KOPT-K1 (cell line): Measurements from ENCODE around the gene ARHGAP8.
A peak's percentile ranks its signal among the peaks of the same experiment; 100 is the strongest.

Source experiments
- H3K27ac ChIP-seq: fragments of 200-600 bp; sonication (generic); 2 replicates; pipeline ENCODE4 v1.5.1; 2016; ENCODE audit warnings: antibody characterized with exemption, mild to moderate bottlenecking, low read depth, low read length; ENCODE audit not compliant: poor library complexity, severe bottlenecking
- H3K36me3 ChIP-seq: fragments of 200-600 bp; sonication (generic); 2 replicates; pipeline ENCODE4 v1.5.1; 2017; ENCODE audit warnings: antibody characterized with exemption, mild to moderate bottlenecking, low read length, moderate library complexity; ENCODE audit not compliant: insufficient read depth
- H3K9me3 ChIP-seq: fragments of 200-600 bp; sonication (generic); 2 replicates; pipeline ENCODE4 v1.5.1; 2017; ENCODE audit warnings: antibody characterized with exemption, low read length, mild to moderate bottlenecking; ENCODE audit not compliant: insufficient read depth, poor library complexity, severe bottlenecking

ARHGAP8 gene

GRCh38 chr22:44752285-44753188, at the start of gene ARHGAP8:
ARHGAP8 (plus strand) TSS chr22:44752575; CDS start chr22:44786528, 33,953 bp downstream.
- Histone ChIP-seq H3K27ac (no peak within 1 kb of the TSS), H3K36me3 (no peaks in the 10 kb centered on the region), H3K9me3 (no peaks in the 10 kb centered on the region)

GRCh38 chr22:44703255-44703870, 49.0 kb upstream of the ARHGAP8 start:
- Histone ChIP-seq H3K27ac (peak overlapping the region; percentile 47), H3K36me3 (no peaks in the 10 kb centered on the region; the same call in 1 of the 2 replicates), H3K9me3 (no peaks in the 10 kb centered on the region)

- H3K27ac ChIP-seq, result no peak overlapping the region
- no peaks in the 10 kb centered on the region for H3K9me3 ChIP-seq
- no peaks in the 10 kb centered on the region; the same call in 1 of the 2 replicates for H3K36me3 ChIP-seq
Observed at GRCh38 chr22:44704159-44705021, 48.0 kb upstream of the ARHGAP8 start.

- Histone ChIP-seq H3K36me3 (no peaks in the 10 kb centered on the region; the same call in 1 of the 2 replicates), H3K9me3 (no peaks in the 10 kb centered on the region), H3K27ac (no peak overlapping the region)
Observed at GRCh38 chr22:44705022-44705297, 47.4 kb upstream of the ARHGAP8 start.

- Histone ChIP-seq H3K36me3 (no peaks in the 10 kb centered on the region; the same call in 1 of the 2 replicates), H3K9me3 (no peaks in the 10 kb centered on the region), H3K27ac (no peak overlapping the region)
Observed at GRCh38 chr22:44706488-44706887, 45.9 kb upstream of the ARHGAP8 start.

- no peak overlapping the region for H3K27ac ChIP-seq
- no peaks in the 10 kb centered on the region; the same call in 1 of the 2 replicates for H3K36me3 ChIP-seq
- no peaks in the 10 kb centered on the region for H3K9me3 ChIP-seq
Observed at GRCh38 chr22:44707178-44707577, 45.2 kb upstream of the ARHGAP8 start.

- H3K9me3 ChIP-seq, result no peaks in the 10 kb centered on the region
- no peak overlapping the region for H3K27ac ChIP-seq
- no peaks in the 10 kb centered on the region; the same call in 1 of the 2 replicates for H3K36me3 ChIP-seq
Observed at GRCh38 chr22:44707752-44708151, 44.6 kb upstream of the ARHGAP8 start.

- H3K27ac ChIP-seq, result peak overlapping the region; percentile 58
- H3K36me3 ChIP-seq, result no peaks in the 10 kb centered on the region; the same call in 1 of the 2 replicates
- H3K9me3 ChIP-seq, result no peaks in the 10 kb centered on the region
Observed at GRCh38 chr22:44709881-44710392, 42.4 kb upstream of the ARHGAP8 start.

- Histone ChIP-seq H3K9me3 (no peaks in the 10 kb centered on the region), H3K27ac (peak overlapping the region; percentile 58), H3K36me3 (no peaks in the 10 kb centered on the region; the same call in 1 of the 2 replicates)
Observed at GRCh38 chr22:44710474-44711240, 41.7 kb upstream of the ARHGAP8 start.

- Histone ChIP-seq H3K27ac (peak overlapping the region; percentile 58), H3K36me3 (no peaks in the 10 kb centered on the region; the same call in 1 of the 2 replicates), H3K9me3 (no peaks in the 10 kb centered on the region)
Observed at GRCh38 chr22:44711241-44711560, 41.2 kb upstream of the ARHGAP8 start.

GRCh38 chr22:44711690-44712555, 40.5 kb upstream of the ARHGAP8 start:
- peak overlapping the region; percentile 58 for H3K27ac ChIP-seq
- H3K36me3 ChIP-seq, result no peaks in the 10 kb centered on the region
- no peaks in the 10 kb centered on the region for H3K9me3 ChIP-seq

GRCh38 chr22:44712962-44713361, 39.4 kb upstream of the ARHGAP8 start:
- Histone ChIP-seq H3K36me3 (no peaks in the 10 kb centered on the region), H3K27ac (peak overlapping the region; percentile 58), H3K9me3 (no peaks in the 10 kb centered on the region)

GRCh38 chr22:44714703-44715350, 37.5 kb upstream of the ARHGAP8 start:
- H3K27ac ChIP-seq, result peak overlapping the region; percentile 58
- no peaks in the 10 kb centered on the region for H3K9me3 ChIP-seq
- H3K36me3 ChIP-seq, result no peaks in the 10 kb centered on the region
